Tibial nerve (tissue), 4 donors: ENCODE measurements around the gene NLRP7.

ENCODE experiments used
- CTCF ChIP-seq, 5 experiments: fragments of 200-600 bp in 3 of 5; fragments of 450-650 bp in 2 of 5; sonication (generic) in 3 of 5; IDR thresholded peaks; one replicate each; pipeline ENCODE4 v1.5.1; 2016 to 2019; ENCODE audit warnings: antibody characterized with exemption in 5 of 5, mild to moderate bottlenecking in 3 of 5, moderate library complexity in 2 of 5
- EP300 ChIP-seq, 2 donors: sonication (generic); formaldehyde crosslinking; IDR thresholded peaks; one replicate each; pipeline ENCODE4 v1.6.1; 2017; ENCODE audit warnings: antibody characterized with exemption in 2 of 2, mild to moderate bottlenecking in 1 of 2
- POLR2A ChIP-seq, 2 donors: fragments of 450-650 bp; IDR thresholded peaks; one replicate each; pipeline ENCODE4 v1.6.1; 2017; ENCODE audit warnings: antibody characterized with exemption in 2 of 2, mild to moderate bottlenecking in 2 of 2, moderate library complexity in 2 of 2

DNA sequence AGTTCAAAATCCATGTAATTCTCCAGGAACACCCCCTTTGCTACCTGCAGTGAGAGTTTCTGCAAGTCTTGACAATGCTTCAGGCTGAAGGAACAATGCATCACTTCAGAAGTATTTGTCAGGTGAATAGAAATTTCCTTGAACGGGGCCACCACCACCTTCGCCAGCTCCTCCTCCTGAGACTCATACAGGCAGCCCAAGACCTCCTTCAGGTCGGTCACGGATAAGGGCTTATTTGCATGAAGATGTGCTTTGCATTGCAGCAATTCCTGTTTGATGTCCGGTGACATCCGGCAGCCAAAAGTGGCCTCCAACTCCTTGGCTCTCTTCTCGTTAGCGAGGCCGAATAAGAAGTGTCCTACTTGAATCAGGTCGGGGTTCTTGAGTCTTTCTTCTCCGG lies 8.4 kb downstream of the NLRP7 start:
- TF ChIP-seq CTCF (IDR thresholded peaks at IDR 0.05) (no peak), POLR2A (IDR thresholded peaks at IDR 0.05) (no peak), EP300 (IDR thresholded peaks at IDR 0.05) (no peak)
